Activated CD4-positive, alpha-beta memory T cell treated with anti-CD3 and anti-CD28 coated beads, Interleukin-2, amount 10 ng/mL, durations not matched to agents 7 days and 5 days (primary cell): ENCODE data around the gene WNT1. TPM values are rescaled to one million over a fixed set of nuclear protein-coding genes. Genes with fewer than 3 reads are reported as not detected.

Experiments
- CTCF ChIA-PET: fragments of 350-600 bp; sonication (Branson Sonifier 250); formaldehyde crosslinking; loops from one replicate; lab custom pipeline; 2021; ENCODE audit warnings: antibody characterized with exemption, inconsistent platforms; lab: Charles Lee
- POLR2A ChIA-PET: fragments of 350-600 bp; sonication (Branson Sonifier 250); formaldehyde crosslinking; loops from one replicate; lab custom pipeline; 2021; ENCODE audit warnings: antibody characterized with exemption; lab: Charles Lee
- DNase-seq: peaks from one replicate; pipeline ENCODE4 v3.0.0-alpha.2; 2020
- H3K27ac Mint-ChIP-seq: one replicate; pipeline ENCODE4 v1.8.0; 2021; ENCODE audit warnings: mild to moderate bottlenecking, mixed read lengths
- H3K27me3 Mint-ChIP-seq: one replicate; pipeline ENCODE4 v1.8.0; 2021; ENCODE audit warnings: mixed read lengths
- H3K36me3 Mint-ChIP-seq: one replicate; pipeline ENCODE4 v1.8.0; 2021; ENCODE audit warnings: low read depth, mixed read lengths
- H3K4me1 Mint-ChIP-seq: one replicate; pipeline ENCODE4 v1.8.0; 2021; ENCODE audit warnings: mixed read lengths
- H3K4me3 Mint-ChIP-seq: one replicate; pipeline ENCODE4 v1.8.0; 2021; ENCODE audit warnings: mild to moderate bottlenecking, mixed read lengths
- H3K9me3 Mint-ChIP-seq: one replicate; pipeline ENCODE4 v1.8.0; 2021; ENCODE audit warnings: mixed read lengths
- total RNA-seq, 2 experiments: library from RNA; stranded (reverse); gene quantifications; one replicate each; pipeline ENCODE4 v1.2.3, GENCODE V29; 2021

The WNT1 gene
- total RNA-seq, 2 experiments from 2014 or later = 0.33 to 0.73 TPM

DNA sequence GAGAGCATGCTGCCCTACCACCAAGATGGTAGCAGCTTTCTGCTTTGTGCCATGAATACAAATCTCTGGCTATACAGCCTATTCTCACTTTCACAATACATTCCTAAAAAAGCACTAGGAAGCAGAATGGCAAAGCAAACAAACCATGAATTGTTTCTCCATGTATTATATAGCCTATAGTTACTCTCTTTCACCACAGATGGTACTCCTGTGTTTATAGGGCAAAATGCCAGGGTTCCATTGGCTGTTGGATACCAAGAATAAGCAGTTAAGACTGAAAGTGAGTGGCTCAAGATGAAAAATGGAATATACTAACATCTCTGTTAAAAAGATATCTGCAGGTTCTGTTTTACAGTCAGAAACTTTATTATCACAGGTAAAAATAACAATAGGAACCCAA, 31.9 kb upstream of the WNT1 start:
- ChIA-PET CTCF (interaction anchor here (0.7 to 1.0 kb wide), 4 partner anchors 10 to 51 kb away, joined by 3 to 4 read pairs (median 3); no protein-coding TSS in a partner anchor), POLR2A (interaction anchor here (3.0 kb wide), 1 partner anchor 80 kb away, joined by 8 read pairs; the partner anchor contains the start of gene RND1)
- Mint-ChIP-seq H3K4me3 (no peak overlapping the region), H3K27ac (no peak overlapping the region), H3K27me3 (no peaks in the 10 kb centered on the region), H3K4me1 (peaks cover 5% of the 10 kb centered on the region), H3K9me3 (no peaks in the 10 kb centered on the region), H3K36me3 (peaks cover 13% of the 10 kb centered on the region)
- no peak for DNase-seq

DNA sequence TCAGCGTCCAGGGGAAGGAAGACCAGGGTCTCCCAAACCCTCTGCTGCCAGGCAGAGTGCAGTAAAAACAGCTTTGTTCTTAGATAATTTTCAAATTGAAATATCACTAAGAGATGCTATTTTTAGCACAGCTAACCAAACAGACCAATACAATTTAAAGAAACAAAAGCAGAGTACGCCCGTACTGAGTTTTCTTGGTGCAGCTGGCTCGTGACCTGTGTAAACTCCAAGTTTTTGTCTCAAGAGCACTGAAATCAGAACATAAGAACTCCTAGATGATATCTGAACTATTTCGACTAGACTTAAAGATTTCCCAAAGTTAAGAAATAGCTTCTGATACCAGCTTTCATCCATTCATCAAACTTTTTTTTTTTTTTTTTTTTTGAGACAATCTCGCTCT, 31.2 kb upstream of the WNT1 start:
- no peak for DNase-seq
- Mint-ChIP-seq H3K4me1 (peaks cover 5% of the 10 kb centered on the region), H3K27ac (no peak overlapping the region), H3K9me3 (no peaks in the 10 kb centered on the region), H3K36me3 (peaks cover 15% of the 10 kb centered on the region), H3K27me3 (no peaks in the 10 kb centered on the region), H3K4me3 (no peak overlapping the region)
- ChIA-PET POLR2A (no interaction called here), CTCF (interaction anchor here (0.6 to 2.1 kb wide), 3 partner anchors 11 to 41 kb away, joined by 4 to 8 read pairs (median 6); partner anchors contain the start of gene ARF3)

DNA sequence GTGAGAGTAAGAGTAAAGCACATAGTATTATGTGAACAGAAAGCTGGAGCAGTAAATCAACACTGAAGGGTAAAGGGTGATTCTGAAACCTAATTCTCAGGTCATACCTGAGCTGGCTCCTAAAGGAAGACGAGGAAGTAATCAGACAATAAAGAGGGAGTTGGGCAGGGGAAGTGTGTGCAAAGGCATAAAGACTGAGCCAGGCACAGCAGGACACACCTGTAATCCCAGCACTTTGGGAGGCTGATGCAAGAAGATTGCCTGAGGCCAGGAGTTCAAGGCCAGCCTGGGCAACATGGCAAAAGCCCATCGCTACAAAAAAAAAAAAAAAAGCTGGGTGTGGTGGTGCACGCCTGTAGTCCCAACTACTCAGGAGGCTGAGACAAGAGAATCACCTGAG, 30.4 kb upstream of the WNT1 start:
- Mint-ChIP-seq H3K4me1 (peaks cover 9% of the 10 kb centered on the region), H3K9me3 (no peaks in the 10 kb centered on the region), H3K36me3 (peaks cover 14% of the 10 kb centered on the region), H3K27ac (no peak overlapping the region), H3K4me3 (no peak overlapping the region), H3K27me3 (no peaks in the 10 kb centered on the region)
- no peak for DNase-seq
- CTCF ChIA-PET = interaction anchor here (0.6 to 2.1 kb wide), 3 partner anchors 10 to 40 kb away, joined by 4 to 8 read pairs (median 6); partner anchors contain the start of gene ARF3
- POLR2A ChIA-PET = no interaction called here

DNA sequence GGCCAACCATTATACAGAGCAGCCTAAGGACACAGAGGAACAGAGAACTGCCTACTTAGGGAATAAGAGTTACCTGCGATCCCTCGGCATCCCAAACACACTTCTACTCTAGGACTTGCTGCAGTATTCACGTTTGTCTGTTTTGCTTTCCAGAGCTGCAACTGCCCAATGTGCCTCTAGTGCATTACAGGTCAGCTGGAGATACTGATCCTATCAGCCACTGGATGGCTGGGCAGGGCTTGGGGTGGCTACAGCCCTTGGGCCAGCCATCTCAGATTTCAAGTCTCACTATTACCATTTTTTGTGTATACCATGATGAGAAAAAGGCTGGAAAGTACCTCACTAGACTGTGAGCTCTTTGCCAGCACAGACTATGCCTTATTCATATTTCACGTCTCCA, 25.4 kb upstream of the WNT1 start:
- Mint-ChIP-seq H3K27ac (no peak overlapping the region), H3K4me1 (peaks cover 36% of the 10 kb centered on the region), H3K9me3 (no peaks in the 10 kb centered on the region), H3K4me3 (no peak overlapping the region), H3K36me3 (peaks cover 49% of the 10 kb centered on the region), H3K27me3 (no peaks in the 10 kb centered on the region)
- CTCF ChIA-PET = interaction anchor here (1.1 to 1.3 kb wide), 5 partner anchors 9 to 35 kb away, joined by 3 to 4 read pairs (median 3); no protein-coding TSS in a partner anchor
- DNase-seq = no peak
- POLR2A ChIA-PET = interaction anchor here (0.8 to 1.2 kb wide), 4 partner anchors 9 to 100 kb away, joined by 3 to 5 read pairs (median 3); no protein-coding TSS in a partner anchor

DNA sequence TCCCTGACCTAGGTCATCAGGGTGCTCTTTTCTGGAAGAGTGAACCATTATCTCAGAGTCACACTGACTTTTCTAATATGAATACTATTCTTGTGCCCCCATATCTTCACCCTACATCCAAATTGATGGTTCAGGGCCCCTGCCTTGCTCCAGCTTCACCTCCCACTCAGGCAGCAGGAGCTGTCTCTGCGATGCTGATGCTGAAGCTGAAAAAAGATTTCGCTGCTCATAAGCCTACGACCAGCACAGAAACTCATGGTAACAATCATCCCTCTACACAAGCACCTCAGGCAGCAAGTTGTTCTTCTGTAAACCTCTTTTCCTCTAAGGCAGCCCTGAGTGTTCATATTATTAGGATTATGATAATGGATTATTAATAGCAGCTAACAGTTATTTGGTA, 24.1 kb upstream of the WNT1 start:
- Mint-ChIP-seq H3K4me3 (no peak overlapping the region), H3K9me3 (no peaks in the 10 kb centered on the region), H3K4me1 (peaks cover 38% of the 10 kb centered on the region), H3K36me3 (peaks cover 49% of the 10 kb centered on the region), H3K27me3 (peaks cover 1% of the 10 kb centered on the region), H3K27ac (no peak overlapping the region)
- DNase-seq = no peak
- POLR2A ChIA-PET = no interaction called here
- CTCF ChIA-PET = interaction anchor here (1.2 to 6.8 kb wide), 2 partner anchors 10 to 26 kb away, joined by 4 to 55 read pairs; partner anchors contain the start of gene WNT1

DNA sequence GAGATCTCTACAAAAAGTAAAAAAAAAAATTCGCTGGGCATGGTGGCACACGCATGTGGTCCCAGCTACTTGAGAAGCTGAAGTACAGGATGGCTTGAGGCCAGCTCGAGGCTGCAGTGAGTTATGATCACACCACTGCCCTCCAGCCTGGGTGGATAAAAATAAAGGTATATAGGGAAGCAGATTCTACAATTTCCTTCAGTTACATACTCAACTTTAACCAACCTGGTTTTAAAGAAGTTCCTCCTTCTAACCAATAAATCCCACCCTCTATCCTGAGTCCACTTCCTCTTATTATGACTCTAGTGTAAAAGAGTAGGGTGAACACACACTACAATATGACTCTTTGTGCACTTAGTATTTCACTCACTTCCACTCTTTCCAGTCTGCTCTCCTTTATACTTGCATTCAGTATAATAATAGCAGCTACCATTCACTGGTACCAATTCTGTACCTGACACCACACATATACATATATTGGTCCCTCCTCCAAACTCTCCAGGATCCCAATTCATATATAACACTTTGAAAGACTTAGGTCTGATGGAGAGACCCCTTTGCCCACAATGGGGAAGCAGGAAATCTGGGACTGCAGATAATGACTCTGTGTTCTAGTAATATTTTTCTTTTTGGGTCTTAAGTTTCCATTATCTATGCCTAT, 23.2 kb upstream of the WNT1 start:
- Mint-ChIP-seq H3K4me3 (peak overlapping the region; percentile 53), H3K27me3 (peaks cover 4% of the 10 kb centered on the region), H3K36me3 (peaks cover 47% of the 10 kb centered on the region), H3K4me1 (peaks cover 38% of the 10 kb centered on the region), H3K27ac (no peak overlapping the region), H3K9me3 (no peaks in the 10 kb centered on the region)
- CTCF ChIA-PET = interaction anchor here (1.0 to 6.8 kb wide), 2 partner anchors 25 to 101 kb away, joined by 3 to 55 read pairs; partner anchors contain the start of gene WNT1
- DNase-seq = no peak
- POLR2A ChIA-PET = no interaction called here

DNA sequence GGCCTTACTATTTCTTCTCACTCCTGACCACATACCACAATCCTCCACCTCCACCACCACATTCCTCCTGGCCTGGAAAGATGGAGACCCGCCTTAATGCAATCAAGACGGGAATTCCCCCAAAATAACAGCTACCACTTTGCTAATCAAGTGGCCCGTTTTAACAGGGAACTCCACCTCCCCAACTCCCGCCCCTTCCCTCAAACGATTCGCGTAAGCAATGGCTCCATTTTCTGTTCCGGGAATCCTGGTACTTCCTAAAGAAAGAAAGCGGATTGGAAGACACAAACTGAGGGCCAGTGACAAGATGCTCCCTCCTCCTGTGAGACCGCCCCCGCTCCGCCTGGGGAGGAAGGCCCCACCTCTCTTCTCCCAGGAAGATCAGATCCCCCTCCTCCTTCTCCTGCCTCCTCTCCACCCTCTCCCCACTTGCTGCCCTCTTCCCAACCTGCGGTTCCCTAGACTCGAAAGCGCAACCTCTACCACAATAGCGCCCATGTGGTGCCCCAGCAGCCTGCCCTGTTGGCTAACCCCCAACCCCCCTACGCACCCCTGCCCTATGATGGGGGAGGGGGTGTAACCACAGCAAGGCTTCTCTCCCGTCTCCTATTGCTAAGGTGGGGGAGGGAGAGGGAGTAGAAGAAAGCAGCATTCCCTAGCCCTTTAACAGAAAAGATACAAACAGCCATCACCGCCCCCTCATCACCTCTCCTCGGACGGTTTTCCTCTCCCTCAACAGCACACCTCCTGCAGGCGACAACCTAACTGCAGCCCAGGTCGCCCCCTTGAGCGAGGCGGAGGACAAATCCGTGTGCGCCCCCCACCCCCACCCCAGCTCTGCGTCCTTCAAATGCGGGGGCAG, 21.6 kb upstream of the WNT1 start:
- Mint-ChIP-seq H3K27ac (peak overlapping the region; percentile 64), H3K36me3 (peaks cover 47% of the 10 kb centered on the region), H3K4me1 (peaks cover 38% of the 10 kb centered on the region), H3K9me3 (no peaks in the 10 kb centered on the region), H3K4me3 (peak overlapping the region; percentile 95), H3K27me3 (peaks cover 12% of the 10 kb centered on the region)
- CTCF ChIA-PET = interaction anchor here (0.6 to 6.8 kb wide), 15 partner anchors 15 to 495 kb away, joined by 3 to 55 read pairs (median 5); partner anchors contain the start of genes DDX23, RND1, WNT1 and WNT10B
- POLR2A ChIA-PET = interaction anchor here (1.0 to 1.9 kb wide), 13 partner anchors 10 to 104 kb away, joined by 3 to 21 read pairs (median 5); partner anchors contain the start of genes DDX23, FKBP11, RND1 and WNT10B
- peak; percentile 34 for DNase-seq

DNA sequence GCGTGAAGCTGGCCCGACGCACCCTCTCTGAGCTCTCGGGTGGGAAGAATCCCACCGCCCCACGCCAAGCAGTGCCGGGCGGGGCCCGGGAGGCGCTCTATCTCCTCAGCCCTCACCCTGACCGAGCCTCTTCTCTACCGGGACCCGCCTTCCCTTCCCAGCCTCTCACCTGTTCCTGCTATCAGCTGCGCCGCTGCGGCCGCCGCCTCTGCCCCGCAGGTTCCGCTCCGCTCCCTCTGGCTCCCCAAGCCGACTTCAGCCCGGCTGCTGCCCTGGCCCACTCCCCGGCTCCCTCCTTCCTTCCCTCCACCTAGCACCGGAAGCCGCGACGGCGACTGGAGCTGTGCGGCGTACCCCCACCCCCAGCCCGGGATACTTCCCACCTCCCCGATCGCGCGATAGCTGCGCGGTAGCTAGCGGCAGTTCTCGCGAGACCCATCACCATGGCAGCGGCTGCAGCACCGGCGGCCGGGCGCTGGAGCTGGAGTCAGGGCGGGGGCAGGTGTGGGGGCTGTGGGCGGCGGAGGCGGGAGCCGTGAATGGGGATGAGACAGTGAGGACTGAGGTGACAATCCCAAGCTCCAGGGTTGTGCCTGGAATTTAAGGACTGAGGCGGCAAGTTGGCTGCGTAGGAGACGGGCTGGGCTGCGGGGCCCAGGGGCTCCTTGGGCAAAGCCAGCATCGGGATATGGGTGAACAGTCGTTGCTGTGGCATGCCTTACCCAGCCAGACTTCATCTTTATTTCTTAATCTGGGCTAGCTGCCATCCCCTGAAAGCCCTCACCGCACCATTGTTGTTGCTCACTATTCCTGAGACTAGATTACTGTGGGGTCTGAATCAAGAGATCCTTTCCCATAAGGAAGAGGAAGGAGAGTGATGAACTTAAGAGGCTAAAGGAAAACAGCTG, 20.7 kb upstream of the WNT1 start, which contains the start of gene ARF3:
ARF3 (minus strand) TSS at position 347 of the 908 bp plus-strand sequence. CDS start 16,392 bp downstream, outside the sequence.
- H3K4me1 Mint-ChIP-seq = peaks cover 36% of the 10 kb centered on the region
- peak within 1 kb of the TSS; percentile 64 for H3K27ac Mint-ChIP-seq
- H3K4me3 Mint-ChIP-seq = peak within 1 kb of the TSS; percentile 95
- H3K27me3 Mint-ChIP-seq = peaks cover 12% of the 10 kb centered on the region
- DNase-seq = peak; percentile 94
- H3K36me3 Mint-ChIP-seq = peaks cover 42% of the 10 kb centered on the region
- H3K9me3 Mint-ChIP-seq = no peaks in the 10 kb centered on the region
- CTCF ChIA-PET = interaction anchor here (0.6 to 6.8 kb wide), 20 partner anchors 10 to 494 kb away, joined by 3 to 55 read pairs (median 6); partner anchors contain the start of genes DDX23, RND1, WNT1 and WNT10B
- POLR2A ChIA-PET = interaction anchor here (0.6 to 1.9 kb wide), 17 partner anchors 10 to 231 kb away, joined by 3 to 21 read pairs (median 3); partner anchors contain the start of genes DDX23, FKBP11, RND1 and TUBA1A

DNA sequence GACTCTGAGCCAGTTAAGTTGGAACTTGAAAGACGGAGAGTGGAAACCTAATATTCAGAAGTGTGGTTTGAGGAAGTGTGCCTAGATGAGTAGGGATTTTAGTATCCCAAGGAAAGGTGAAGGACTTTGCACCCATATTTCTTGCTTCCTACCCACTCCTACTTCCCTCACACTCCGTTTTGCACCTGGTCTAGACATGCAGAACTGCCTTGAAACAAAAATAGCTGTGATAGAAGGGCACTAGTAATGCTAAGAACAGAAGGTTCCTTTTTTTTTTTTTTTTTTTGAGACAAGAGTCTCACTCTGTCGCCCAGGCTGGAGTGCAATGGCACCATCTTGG, 20.1 kb upstream of the WNT1 start:
- Mint-ChIP-seq H3K27me3 (peaks cover 12% of the 10 kb centered on the region), H3K4me3 (peak overlapping the region; percentile 95), H3K9me3 (no peaks in the 10 kb centered on the region), H3K27ac (no peak overlapping the region), H3K36me3 (peaks cover 36% of the 10 kb centered on the region), H3K4me1 (peaks cover 34% of the 10 kb centered on the region)
- POLR2A ChIA-PET = interaction anchor here (0.6 to 1.9 kb wide), 13 partner anchors 9 to 231 kb away, joined by 3 to 21 read pairs (median 4); partner anchors contain the start of genes DDX23, FKBP11, TUBA1A and TUBA1B
- CTCF ChIA-PET = interaction anchor here (0.7 to 6.8 kb wide), 13 partner anchors 10 to 144 kb away, joined by 3 to 55 read pairs (median 7); partner anchors contain the start of genes DDX23 and WNT1
- no peak for DNase-seq

DNA sequence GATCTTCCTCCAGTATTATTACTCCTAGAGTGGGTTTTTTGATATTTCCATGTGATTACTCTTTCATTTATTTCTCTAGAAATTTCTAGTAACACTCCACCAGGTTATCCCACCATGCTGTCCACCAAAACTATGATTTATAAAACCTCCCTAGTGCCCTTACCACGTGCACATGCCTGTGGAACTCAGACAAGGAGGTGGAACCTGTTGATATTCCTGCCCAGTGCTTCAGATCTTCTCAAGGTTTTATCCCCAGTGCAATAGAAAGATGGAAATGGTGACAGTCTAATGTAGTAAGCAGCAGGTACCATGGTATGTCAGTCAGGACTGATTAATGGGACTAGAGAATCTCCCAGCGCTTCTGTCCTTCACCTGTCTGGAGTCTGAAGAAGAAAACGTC, 17.3 kb upstream of the WNT1 start:
- Mint-ChIP-seq H3K36me3 (peaks cover 15% of the 10 kb centered on the region), H3K4me1 (peaks cover 19% of the 10 kb centered on the region), H3K27me3 (peaks cover 22% of the 10 kb centered on the region), H3K4me3 (no peak overlapping the region), H3K27ac (no peak overlapping the region), H3K9me3 (no peaks in the 10 kb centered on the region)
- CTCF ChIA-PET = interaction anchor here (0.7 to 1.3 kb wide), 3 partner anchors 9 to 33 kb away, joined by 3 read pairs; no protein-coding TSS in a partner anchor
- POLR2A ChIA-PET = no interaction called here
- no peak for DNase-seq

DNA sequence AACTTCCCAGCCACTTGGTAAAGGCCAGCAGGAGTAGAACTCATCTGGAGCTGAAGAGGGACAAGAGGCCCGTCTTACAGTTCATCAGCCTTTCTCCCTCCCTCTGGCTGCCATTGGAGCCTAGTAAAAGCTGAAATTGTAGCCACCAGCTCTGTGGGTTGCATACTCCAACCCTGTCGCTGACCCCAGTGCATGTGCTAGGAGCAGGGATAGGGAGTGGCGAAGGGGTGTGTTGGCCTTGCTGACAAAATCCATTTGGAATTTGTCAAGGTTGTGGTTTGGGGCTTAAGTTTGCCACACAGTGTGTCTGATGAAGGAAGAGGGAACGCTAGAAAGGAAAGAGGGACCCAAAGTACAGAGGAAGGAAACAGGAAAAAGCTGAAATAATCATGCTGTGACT, 16.8 kb upstream of the WNT1 start:
- H3K4me1 Mint-ChIP-seq = peaks cover 14% of the 10 kb centered on the region
- ChIA-PET POLR2A (no interaction called here), CTCF (interaction anchor here (1.3 to 1.9 kb wide), 2 partner anchors 8 to 16 kb away, joined by 3 to 6 read pairs; partner anchors contain the start of gene WNT1)
- no peak for DNase-seq
- no peak overlapping the region for H3K27ac Mint-ChIP-seq
- H3K36me3 Mint-ChIP-seq = peaks cover 11% of the 10 kb centered on the region
- H3K4me3 Mint-ChIP-seq = no peak overlapping the region
- H3K27me3 Mint-ChIP-seq = peaks cover 24% of the 10 kb centered on the region
- H3K9me3 Mint-ChIP-seq = no peaks in the 10 kb centered on the region
